ENCODE data around the gene GJA4. TPM values are rescaled to one million over a fixed set of nuclear protein-coding genes. Genes with fewer than 3 reads are reported as not detected.

Gene GJA4
- total and polyA plus RNA-seq, 2 of the 8 experiments (the other 6 are each of a cell fraction or from before 2014, with no cell fraction given), result 3.2 to 3.9 TPM

DNA sequence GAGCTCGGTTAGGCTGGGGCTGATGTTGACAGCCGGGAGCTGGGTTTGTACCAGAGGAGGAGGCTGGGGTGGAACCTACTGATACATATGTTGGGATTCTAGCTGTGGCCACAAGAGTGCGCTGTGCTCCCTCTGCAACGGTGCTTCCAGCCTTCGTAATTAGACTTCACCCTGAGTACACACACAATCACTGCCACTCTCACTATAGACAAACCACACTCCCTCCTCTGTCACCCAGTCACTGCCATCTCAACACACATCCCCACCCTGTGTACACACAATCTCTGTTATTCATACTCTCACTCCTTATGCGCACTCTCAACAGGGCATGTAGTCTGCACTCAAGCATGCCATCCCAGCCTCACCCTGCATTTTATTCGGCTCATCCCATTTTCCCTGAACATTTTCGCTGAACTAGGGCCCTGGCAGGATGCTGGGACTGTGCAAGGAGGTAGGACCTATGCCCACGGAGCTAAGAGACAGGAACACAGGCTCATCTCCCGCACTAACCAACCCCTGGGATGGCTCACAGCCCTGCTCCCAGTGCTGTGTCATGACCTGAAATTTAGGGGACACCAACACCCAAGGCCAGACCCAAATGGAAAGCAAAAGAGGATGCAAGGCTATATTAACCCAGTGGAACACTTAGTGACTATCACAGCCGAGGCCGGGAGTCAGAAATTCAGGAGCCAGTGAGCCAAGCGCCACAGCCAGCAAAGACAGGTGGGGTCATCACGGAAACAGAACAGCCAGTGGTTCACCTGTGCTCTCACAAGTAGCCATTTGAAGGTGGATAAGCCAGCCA lies 6.1 kb upstream of the GJA4 start (continued):
- TF ChIP-seq, protein P1, sequence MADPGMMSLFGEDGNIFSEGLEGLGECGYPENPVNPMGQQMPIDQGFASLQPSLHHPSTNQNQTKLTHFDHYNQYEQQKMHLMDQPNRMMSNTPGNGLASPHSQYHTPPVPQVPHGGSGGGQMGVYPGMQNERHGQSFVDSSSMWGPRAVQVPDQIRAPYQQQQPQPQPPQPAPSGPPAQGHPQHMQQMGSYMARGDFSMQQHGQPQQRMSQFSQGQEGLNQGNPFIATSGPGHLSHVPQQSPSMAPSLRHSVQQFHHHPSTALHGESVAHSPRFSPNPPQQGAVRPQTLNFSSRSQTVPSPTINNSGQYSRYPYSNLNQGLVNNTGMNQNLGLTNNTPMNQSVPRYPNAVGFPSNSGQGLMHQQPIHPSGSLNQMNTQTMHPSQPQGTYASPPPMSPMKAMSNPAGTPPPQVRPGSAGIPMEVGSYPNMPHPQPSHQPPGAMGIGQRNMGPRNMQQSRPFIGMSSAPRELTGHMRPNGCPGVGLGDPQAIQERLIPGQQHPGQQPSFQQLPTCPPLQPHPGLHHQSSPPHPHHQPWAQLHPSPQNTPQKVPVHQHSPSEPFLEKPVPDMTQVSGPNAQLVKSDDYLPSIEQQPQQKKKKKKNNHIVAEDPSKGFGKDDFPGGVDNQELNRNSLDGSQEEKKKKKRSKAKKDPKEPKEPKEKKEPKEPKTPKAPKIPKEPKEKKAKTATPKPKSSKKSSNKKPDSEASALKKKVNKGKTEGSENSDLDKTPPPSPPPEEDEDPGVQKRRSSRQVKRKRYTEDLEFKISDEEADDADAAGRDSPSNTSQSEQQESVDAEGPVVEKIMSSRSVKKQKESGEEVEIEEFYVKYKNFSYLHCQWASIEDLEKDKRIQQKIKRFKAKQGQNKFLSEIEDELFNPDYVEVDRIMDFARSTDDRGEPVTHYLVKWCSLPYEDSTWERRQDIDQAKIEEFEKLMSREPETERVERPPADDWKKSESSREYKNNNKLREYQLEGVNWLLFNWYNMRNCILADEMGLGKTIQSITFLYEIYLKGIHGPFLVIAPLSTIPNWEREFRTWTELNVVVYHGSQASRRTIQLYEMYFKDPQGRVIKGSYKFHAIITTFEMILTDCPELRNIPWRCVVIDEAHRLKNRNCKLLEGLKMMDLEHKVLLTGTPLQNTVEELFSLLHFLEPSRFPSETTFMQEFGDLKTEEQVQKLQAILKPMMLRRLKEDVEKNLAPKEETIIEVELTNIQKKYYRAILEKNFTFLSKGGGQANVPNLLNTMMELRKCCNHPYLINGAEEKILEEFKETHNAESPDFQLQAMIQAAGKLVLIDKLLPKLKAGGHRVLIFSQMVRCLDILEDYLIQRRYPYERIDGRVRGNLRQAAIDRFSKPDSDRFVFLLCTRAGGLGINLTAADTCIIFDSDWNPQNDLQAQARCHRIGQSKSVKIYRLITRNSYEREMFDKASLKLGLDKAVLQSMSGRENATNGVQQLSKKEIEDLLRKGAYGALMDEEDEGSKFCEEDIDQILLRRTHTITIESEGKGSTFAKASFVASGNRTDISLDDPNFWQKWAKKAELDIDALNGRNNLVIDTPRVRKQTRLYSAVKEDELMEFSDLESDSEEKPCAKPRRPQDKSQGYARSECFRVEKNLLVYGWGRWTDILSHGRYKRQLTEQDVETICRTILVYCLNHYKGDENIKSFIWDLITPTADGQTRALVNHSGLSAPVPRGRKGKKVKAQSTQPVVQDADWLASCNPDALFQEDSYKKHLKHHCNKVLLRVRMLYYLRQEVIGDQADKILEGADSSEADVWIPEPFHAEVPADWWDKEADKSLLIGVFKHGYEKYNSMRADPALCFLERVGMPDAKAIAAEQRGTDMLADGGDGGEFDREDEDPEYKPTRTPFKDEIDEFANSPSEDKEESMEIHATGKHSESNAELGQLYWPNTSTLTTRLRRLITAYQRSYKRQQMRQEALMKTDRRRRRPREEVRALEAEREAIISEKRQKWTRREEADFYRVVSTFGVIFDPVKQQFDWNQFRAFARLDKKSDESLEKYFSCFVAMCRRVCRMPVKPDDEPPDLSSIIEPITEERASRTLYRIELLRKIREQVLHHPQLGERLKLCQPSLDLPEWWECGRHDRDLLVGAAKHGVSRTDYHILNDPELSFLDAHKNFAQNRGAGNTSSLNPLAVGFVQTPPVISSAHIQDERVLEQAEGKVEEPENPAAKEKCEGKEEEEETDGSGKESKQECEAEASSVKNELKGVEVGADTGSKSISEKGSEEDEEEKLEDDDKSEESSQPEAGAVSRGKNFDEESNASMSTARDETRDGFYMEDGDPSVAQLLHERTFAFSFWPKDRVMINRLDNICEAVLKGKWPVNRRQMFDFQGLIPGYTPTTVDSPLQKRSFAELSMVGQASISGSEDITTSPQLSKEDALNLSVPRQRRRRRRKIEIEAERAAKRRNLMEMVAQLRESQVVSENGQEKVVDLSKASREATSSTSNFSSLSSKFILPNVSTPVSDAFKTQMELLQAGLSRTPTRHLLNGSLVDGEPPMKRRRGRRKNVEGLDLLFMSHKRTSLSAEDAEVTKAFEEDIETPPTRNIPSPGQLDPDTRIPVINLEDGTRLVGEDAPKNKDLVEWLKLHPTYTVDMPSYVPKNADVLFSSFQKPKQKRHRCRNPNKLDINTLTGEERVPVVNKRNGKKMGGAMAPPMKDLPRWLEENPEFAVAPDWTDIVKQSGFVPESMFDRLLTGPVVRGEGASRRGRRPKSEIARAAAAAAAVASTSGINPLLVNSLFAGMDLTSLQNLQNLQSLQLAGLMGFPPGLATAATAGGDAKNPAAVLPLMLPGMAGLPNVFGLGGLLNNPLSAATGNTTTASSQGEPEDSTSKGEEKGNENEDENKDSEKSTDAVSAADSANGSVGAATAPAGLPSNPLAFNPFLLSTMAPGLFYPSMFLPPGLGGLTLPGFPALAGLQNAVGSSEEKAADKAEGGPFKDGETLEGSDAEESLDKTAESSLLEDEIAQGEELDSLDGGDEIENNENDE (IDR thresholded peaks at IDR 0.05; ENCODE audit: insufficient replicate concordance, low read length), result no peak
- TF ChIP-seq BCL11A (IDR thresholded peaks at IDR 0.05; ENCODE audit: low read depth in 2 of 2, low read length in 2 of 2) (no peak), RAD21 (IDR thresholded peaks at IDR 0.05 in 1 of 2, conservative IDR thresholded peaks at IDR 0.05 in 1 of 2; ENCODE audit: low read depth in 2 of 2, low read length in 2 of 2) (peak; percentile 93), ASH2L (IDR thresholded peaks at IDR 0.05; ENCODE audit: low read length) (no peak), SIN3A (conservative IDR thresholded peaks at IDR 0.05 in 1 of 2, IDR thresholded peaks at IDR 0.05 in 1 of 2; ENCODE audit: low read depth in 1 of 2, low read length in 2 of 2) (peak in 1 of 2 experiments; percentile 59; a peak in 1 of 4 replicates), ZNF274 (IDR thresholded peaks at IDR 0.05; ENCODE audit: borderline replicate concordance, extremely low read depth, low read length) (no peak), SUZ12 (IDR thresholded peaks at IDR 0.05; ENCODE audit: low read length) (no peak)
